ENCODE results near the gene IMPACT.

IMPACT gene

GRCh38 chr18:24426398-24427294 lies at the start of gene IMPACT:
TSS of gene IMPACT (plus strand) at chr18:24426670. CDS start at chr18:24426757, 87 bp downstream.
- DNase-seq (ENCODE audit: low spot score) = peak; percentile 80

GRCh38 chr18:24378598-24378997 lies 47.9 kb upstream of the IMPACT start:
- DNase-seq (ENCODE audit: low spot score) = no peak

GRCh38 chr18:24380163-24380747 lies 46.2 kb upstream of the IMPACT start:
- no peak for DNase-seq (ENCODE audit: low spot score)

- DNase-seq (ENCODE audit: low spot score) = no peak
Observed at GRCh38 chr18:24381126-24381525, 45.3 kb upstream of the IMPACT start.

DNA sequence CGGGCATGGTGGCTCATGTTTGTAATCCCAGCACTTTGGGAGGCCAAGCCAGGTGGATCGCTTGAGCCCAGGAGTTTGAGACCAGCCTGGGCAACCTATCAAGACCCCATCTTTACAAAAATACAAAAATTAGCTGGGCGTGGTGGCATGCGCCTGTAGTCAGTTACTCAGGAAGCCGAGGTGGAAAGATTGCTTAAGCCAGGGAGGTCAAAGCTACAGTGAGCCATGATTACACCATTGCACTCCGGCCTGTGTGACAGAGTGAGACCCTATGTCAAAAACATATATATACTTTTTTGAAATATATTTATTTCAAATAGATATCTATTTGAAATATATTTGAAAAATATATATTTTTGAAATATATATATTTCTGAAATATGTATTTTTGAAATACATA lies 39.8 kb upstream of the IMPACT start:
- DNase-seq (ENCODE audit: low spot score) = no peak

DNA sequence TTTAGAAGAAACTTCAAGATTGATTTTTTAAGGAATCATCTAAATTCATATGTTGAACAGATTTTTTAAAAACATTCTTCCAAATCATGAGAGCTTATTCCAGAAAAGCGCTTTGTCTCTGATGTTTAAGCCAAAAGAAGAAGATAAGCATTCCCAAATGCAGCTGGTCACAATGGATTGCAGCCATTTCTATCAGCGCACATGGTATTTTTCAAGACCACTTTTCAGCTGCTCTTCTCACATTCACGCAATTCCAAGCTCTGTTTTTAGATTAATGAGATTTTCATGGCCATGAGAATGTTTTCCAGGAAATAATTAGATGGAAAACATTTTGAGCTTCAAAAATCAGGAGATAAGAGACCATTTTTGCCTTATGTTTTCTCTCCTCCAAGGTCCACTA lies 37.5 kb upstream of the IMPACT start:
- no peak for DNase-seq (ENCODE audit: low spot score)

DNA sequence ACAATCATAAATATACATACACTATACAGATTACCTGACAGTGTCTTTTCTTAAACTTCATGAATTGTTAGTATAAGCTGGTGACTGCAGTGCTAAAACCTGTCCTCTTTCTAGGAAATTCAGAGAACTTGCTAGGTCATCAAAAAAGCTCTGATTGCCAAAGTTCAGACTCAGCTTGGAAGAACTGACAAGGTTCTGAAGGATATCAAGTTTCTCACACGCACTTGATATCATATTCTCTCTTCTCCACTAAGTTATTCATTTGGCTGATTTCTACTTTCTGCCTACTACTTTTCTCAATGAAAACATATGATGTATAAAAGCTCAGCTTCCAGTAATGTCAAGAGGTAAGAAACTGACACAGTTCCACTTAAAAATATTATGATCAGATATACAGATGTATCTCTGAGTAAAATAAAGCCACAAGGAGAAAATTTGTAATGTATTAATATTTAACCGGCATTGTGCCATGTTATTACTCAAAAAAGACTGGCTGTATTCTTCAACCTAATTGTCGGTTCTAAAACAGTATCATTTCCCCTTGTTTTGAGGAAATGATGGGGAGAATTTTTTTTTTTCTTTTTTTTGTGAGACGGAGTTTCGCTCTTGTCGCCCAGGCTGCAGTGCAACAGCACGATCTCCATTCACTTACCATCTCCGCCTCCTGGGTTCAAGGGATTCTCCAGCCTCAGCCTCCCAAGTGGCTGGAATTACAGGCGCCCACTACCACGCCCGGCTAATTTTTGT lies 31.2 kb upstream of the IMPACT start:
- DNase-seq (ENCODE audit: low spot score) = no peak

- no peak for DNase-seq (ENCODE audit: low spot score)
Observed at GRCh38 chr18:24396082-24396633, 30.3 kb upstream of the IMPACT start.

DNA sequence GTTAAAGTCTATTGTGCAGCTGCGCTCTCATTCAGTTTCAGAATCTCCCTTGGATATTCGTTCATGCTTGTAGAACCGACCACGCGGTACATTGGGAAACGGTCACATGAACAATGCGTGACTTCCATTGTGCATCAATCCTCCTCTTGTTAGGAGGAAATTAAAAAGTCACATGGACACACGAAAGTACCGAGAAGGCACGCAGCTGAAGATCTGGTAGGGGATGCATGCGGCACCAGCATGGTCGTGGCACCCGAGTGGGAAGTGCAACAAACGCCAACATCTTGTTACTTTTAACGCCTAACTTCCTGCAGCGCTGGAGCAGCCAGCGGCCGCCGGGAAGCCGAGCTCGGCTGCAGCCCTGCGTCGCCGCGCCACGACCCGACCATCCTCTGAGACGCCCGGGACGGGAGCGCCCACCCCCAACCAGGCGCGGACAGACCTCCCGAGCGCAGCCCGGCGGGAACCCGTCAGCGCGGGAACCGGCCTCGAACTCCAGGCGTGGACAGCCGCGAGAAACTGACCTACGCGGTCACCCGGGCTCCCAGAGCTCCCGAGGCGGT lies 29.3 kb upstream of the IMPACT start:
- DNase-seq (ENCODE audit: low spot score) = peak; percentile 95

- DNase-seq (ENCODE audit: low spot score) = peak; percentile 95
Observed at GRCh38 chr18:24397694-24398368, 28.6 kb upstream of the IMPACT start, which contains the start of gene OSBPL1A. TSS of gene OSBPL1A (minus strand) at chr18:24397824. CDS start at chr18:24377533, 20,291 bp downstream.

DNA sequence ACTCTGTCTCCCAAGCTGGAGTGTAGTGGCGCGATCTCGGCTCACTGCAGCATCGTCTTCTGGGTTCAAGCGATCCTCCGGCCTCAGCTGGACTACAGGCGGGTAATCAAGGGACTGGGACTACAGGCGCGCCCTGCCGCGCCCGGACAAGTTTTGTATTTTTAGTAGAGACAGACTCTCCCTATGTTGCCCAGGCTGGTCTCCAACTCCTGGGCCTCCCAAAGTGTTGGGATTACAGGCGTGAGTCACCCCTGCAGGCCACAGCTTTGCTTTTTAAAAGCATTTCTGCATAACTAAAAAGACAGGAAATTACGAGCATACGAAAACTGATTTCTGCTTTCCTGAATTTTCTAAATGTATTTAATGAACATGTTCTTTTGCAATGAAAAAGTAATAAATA lies 27.9 kb upstream of the IMPACT start:
- no peak for DNase-seq (ENCODE audit: low spot score)

- DNase-seq (ENCODE audit: low spot score) = no peak
Observed at GRCh38 chr18:24400587-24400986, 25.9 kb upstream of the IMPACT start.

DNA sequence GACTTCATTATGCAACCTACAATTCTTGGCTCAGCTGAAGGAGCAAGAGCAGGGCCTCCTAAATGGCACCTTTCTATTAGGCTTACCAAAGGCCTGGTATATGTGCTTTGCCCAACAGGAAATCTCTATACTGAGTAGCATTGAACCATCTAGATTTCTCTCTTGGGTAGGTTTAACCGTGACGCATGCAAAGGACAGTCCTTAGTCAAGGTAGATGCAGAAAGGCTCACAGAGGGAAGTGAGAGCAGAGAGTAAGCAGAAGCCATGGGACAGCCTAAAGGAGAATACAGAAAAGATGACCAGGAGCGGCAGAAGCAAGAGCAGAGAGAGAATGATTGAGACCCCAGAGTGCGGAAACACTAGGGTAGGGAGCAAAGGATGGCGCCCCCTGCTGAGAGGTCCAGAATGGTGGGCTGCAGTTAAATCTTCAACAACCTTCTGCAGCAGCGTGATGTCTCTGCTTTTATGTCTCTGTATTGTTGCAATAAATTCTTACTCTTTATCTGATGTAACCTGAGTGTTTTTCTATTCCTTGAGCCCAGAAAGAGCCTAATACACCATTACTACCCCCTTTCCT lies 24.2 kb upstream of the IMPACT start:
- no peak for DNase-seq (ENCODE audit: low spot score)

GRCh38 chr18:24403076-24403475 lies 23.4 kb upstream of the IMPACT start:
- no peak for DNase-seq (ENCODE audit: low spot score)

- DNase-seq (ENCODE audit: low spot score) = no peak
Observed at GRCh38 chr18:24404591-24404990, 21.9 kb upstream of the IMPACT start.

- DNase-seq (ENCODE audit: low spot score) = no peak
Observed at GRCh38 chr18:24408496-24408895, 18.0 kb upstream of the IMPACT start.

DNA sequence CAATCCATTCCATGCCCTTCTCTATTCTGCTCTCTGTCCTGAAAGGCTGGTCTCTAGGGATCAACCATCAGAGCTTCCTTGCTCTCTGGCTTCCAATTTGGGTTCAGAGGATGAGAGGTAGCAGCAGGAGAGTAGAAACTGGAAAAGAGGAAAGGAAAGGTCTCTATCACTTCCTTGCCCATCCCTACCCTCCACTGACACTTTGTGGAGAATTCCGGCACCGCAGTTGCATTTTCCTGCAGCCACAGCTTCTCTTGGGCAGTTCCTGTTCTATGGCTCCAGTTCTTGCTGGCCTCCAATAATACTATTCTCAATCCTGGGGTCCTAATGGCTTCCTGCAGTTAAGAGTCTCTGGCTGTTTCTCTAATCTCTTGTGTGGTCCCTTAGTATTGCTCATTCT lies 13.3 kb upstream of the IMPACT start:
- DNase-seq (ENCODE audit: low spot score) = no peak

- no peak for DNase-seq (ENCODE audit: low spot score)
Observed at GRCh38 chr18:24414349-24415003, 12.0 kb upstream of the IMPACT start.

DNA sequence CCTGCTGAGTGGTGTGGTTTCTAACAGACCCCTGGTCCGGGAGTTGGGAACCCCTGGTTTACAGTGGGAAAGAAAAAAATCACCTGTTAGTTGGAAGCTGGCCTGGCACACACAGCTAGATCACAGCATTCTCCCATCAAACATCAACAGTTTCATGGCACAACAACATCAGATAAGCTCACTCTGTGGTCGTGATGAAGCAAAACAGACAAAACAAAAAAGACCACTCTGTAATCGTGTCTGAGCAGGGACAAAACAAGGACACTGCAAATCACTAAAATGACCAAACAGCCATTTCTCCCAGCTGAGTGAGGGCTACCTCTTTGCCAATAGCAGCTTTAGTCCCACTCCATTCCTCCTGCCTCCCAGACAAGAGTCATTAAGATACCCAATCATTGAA lies 9.0 kb upstream of the IMPACT start:
- no peak for DNase-seq (ENCODE audit: low spot score)

DNA sequence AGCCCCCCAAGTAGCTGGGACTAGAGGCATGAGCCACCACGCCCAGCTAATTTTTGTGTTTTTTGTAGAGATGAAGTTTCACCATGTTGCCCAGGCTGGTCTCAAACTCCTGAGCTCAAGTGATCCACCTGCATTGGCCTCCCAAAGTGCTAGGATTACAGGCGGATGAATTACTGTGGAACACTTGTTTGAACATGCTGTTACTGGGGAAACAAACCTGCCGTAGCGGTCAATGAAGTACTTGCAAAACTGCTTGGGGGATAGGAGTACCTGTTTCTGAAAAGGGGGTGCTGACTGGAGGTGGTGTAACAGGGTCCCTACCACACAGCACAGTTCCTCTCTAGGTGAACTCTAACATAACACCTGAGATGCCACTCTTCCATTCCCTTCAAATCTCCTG lies 5.9 kb upstream of the IMPACT start:
- no peak for DNase-seq (ENCODE audit: low spot score)

DNA sequence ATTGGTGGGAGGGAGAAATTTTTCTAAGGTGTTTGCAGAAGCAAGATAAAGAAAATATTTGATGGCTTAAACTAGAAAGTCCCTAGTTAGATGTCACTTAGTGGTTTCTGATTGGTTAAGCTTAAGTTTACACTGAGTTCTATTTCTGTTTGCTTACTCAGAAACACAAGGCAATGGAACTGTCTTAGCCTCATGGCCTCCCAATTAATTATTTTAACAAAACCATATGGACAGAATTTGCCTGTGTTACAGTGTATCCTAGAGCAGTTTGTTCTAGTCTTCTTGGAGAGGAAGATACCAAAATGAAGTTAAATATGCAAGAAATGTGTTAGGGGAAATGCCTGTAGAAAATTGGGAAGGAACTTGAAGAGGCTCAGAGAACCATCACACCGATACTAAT lies 4.6 kb upstream of the IMPACT start:
- no peak for DNase-seq (ENCODE audit: low spot score)
